ENCODE results near the gene RHBDF1. TPM values are rescaled to one million over a fixed set of nuclear protein-coding genes. Genes with fewer than 3 reads are reported as not detected.

RHBDF1 gene
- total RNA-seq, 1 experiment from 2014 or later, result 60.8 TPM

- ChIA-PET POLR2A (interaction anchor here (1.3 kb wide), 1 partner anchor 16 kb away, joined by 4 read pairs; the partner anchor contains the start of genes POLR3K and SNRNP25), CTCF (interaction anchor here (1.4 to 16.9 kb wide), 4 partner anchors 25 to 113 kb away, joined by 3 to 493 read pairs (median 7); no protein-coding TSS in a partner anchor)
- no peak overlapping the region for H3K4me3 Mint-ChIP-seq
- no peak for DNase-seq (ENCODE audit: low spot score)
- peaks cover 3% of the 10 kb centered on the region for H3K36me3 Mint-ChIP-seq
- H3K27ac Mint-ChIP-seq, result peak overlapping the region; percentile 45; the same call in 1 of the 2 replicates
- peaks cover 38% of the 10 kb centered on the region for H3K4me1 Mint-ChIP-seq
- no peaks in the 10 kb centered on the region for H3K27me3 Mint-ChIP-seq (ENCODE audit: low read depth)
- no peaks in the 10 kb centered on the region for H3K9me3 Mint-ChIP-seq
- ATAC-seq, result no peak
- no peak for TF ChIP-seq MXD4 (CRISPR knock-in tag; IDR thresholded peaks at IDR 0.05; ENCODE audit: borderline replicate concordance)
- no peak for TF ChIP-seq RELA (CRISPR knock-in tag; IDR thresholded peaks at IDR 0.05; ENCODE audit: borderline replicate concordance)
- TF ChIP-seq RORB (CRISPR knock-in tag; IDR thresholded peaks at IDR 0.05), result no peak
- no peak for TF ChIP-seq ELF4 (CRISPR knock-in tag; IDR thresholded peaks at IDR 0.05; ENCODE audit: low read depth)
- TF ChIP-seq, protein P1, sequence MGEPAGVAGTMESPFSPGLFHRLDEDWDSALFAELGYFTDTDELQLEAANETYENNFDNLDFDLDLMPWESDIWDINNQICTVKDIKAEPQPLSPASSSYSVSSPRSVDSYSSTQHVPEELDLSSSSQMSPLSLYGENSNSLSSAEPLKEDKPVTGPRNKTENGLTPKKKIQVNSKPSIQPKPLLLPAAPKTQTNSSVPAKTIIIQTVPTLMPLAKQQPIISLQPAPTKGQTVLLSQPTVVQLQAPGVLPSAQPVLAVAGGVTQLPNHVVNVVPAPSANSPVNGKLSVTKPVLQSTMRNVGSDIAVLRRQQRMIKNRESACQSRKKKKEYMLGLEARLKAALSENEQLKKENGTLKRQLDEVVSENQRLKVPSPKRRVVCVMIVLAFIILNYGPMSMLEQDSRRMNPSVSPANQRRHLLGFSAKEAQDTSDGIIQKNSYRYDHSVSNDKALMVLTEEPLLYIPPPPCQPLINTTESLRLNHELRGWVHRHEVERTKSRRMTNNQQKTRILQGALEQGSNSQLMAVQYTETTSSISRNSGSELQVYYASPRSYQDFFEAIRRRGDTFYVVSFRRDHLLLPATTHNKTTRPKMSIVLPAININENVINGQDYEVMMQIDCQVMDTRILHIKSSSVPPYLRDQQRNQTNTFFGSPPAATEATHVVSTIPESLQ (CRISPR knock-in tag; IDR thresholded peaks at IDR 0.05), result no peak
- no peak for TF ChIP-seq GTF2I (CRISPR knock-in tag; conservative IDR thresholded peaks at IDR 0.05)
- TF ChIP-seq, protein P2, sequence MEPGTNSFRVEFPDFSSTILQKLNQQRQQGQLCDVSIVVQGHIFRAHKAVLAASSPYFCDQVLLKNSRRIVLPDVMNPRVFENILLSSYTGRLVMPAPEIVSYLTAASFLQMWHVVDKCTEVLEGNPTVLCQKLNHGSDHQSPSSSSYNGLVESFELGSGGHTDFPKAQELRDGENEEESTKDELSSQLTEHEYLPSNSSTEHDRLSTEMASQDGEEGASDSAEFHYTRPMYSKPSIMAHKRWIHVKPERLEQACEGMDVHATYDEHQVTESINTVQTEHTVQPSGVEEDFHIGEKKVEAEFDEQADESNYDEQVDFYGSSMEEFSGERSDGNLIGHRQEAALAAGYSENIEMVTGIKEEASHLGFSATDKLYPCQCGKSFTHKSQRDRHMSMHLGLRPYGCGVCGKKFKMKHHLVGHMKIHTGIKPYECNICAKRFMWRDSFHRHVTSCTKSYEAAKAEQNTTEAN (CRISPR knock-in tag; IDR thresholded peaks at IDR 0.05), result no peak
- no peak for TF ChIP-seq ZNF121 (CRISPR knock-in tag; IDR thresholded peaks at IDR 0.05)
- TF ChIP-seq GRHL2 (CRISPR knock-in tag; IDR thresholded peaks at IDR 0.05; ENCODE audit: insufficient replicate concordance, severe bottlenecking), result no peak
- no peak for TF ChIP-seq ZNF396 (CRISPR knock-in tag; IDR thresholded peaks at IDR 0.05; ENCODE audit: borderline replicate concordance)
- TF ChIP-seq, protein P3, sequence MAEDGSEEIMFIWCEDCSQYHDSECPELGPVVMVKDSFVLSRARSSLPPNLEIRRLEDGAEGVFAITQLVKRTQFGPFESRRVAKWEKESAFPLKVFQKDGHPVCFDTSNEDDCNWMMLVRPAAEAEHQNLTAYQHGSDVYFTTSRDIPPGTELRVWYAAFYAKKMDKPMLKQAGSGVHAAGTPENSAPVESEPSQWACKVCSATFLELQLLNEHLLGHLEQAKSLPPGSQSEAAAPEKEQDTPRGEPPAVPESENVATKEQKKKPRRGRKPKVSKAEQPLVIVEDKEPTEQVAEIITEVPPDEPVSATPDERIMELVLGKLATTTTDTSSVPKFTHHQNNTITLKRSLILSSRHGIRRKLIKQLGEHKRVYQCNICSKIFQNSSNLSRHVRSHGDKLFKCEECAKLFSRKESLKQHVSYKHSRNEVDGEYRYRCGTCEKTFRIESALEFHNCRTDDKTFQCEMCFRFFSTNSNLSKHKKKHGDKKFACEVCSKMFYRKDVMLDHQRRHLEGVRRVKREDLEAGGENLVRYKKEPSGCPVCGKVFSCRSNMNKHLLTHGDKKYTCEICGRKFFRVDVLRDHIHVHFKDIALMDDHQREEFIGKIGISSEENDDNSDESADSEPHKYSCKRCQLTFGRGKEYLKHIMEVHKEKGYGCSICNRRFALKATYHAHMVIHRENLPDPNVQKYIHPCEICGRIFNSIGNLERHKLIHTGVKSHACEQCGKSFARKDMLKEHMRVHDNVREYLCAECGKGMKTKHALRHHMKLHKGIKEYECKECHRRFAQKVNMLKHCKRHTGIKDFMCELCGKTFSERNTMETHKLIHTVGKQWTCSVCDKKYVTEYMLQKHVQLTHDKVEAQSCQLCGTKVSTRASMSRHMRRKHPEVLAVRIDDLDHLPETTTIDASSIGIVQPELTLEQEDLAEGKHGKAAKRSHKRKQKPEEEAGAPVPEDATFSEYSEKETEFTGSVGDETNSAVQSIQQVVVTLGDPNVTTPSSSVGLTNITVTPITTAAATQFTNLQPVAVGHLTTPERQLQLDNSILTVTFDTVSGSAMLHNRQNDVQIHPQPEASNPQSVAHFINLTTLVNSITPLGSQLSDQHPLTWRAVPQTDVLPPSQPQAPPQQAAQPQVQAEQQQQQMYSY (CRISPR knock-in tag; IDR thresholded peaks at IDR 0.05), result no peak
- TF ChIP-seq ZNF232 (CRISPR knock-in tag; IDR thresholded peaks at IDR 0.05), result no peak
- no peak for TF ChIP-seq NR3C1 (CRISPR knock-in tag; conservative IDR thresholded peaks at IDR 0.05; ENCODE audit: low read depth)
- TF ChIP-seq ZNF138 (CRISPR knock-in tag; conservative IDR thresholded peaks at IDR 0.05), result no peak
Measured at GRCh38 chr16:69181-69580, 3.2 kb downstream of the RHBDF1 start.

GRCh38 chr16:67884-68789 lies 4.3 kb downstream of the RHBDF1 start:
- CTCF ChIA-PET, result interaction anchor here (0.6 to 16.9 kb wide), 10 partner anchors 7 to 178 kb away, joined by 3 to 493 read pairs (median 8); partner anchors contain the start of gene POLR3K
- DNase-seq (ENCODE audit: low spot score), result no peak
- H3K9me3 Mint-ChIP-seq, result no peaks in the 10 kb centered on the region
- H3K36me3 Mint-ChIP-seq, result peaks cover 6% of the 10 kb centered on the region
- POLR2A ChIA-PET, result interaction anchor here (1.3 kb wide), 1 partner anchor 15 kb away, joined by 4 read pairs; the partner anchor contains the start of genes POLR3K and SNRNP25
- H3K27me3 Mint-ChIP-seq (ENCODE audit: low read depth), result no peaks in the 10 kb centered on the region
- H3K4me3 Mint-ChIP-seq, result no peak overlapping the region
- ATAC-seq, result no peak
- H3K27ac Mint-ChIP-seq, result peak overlapping the region; percentile 87
- peaks cover 29% of the 10 kb centered on the region for H3K4me1 Mint-ChIP-seq
- TF ChIP-seq HMGXB4 (CRISPR knock-in tag; IDR thresholded peaks at IDR 0.05) (no peak), ZNF423 (CRISPR knock-in tag; IDR thresholded peaks at IDR 0.05) (no peak), ZNF317 (CRISPR knock-in tag; IDR thresholded peaks at IDR 0.05; ENCODE audit: borderline replicate concordance, low read depth) (no peak), CREM (CRISPR knock-in tag; IDR thresholded peaks at IDR 0.05) (no peak), GTF2I (CRISPR knock-in tag; conservative IDR thresholded peaks at IDR 0.05) (no peak), GABPB1 (CRISPR knock-in tag; IDR thresholded peaks at IDR 0.05) (no peak), MXD4 (CRISPR knock-in tag; IDR thresholded peaks at IDR 0.05; ENCODE audit: borderline replicate concordance) (no peak)
- TF ChIP-seq, protein P4, sequence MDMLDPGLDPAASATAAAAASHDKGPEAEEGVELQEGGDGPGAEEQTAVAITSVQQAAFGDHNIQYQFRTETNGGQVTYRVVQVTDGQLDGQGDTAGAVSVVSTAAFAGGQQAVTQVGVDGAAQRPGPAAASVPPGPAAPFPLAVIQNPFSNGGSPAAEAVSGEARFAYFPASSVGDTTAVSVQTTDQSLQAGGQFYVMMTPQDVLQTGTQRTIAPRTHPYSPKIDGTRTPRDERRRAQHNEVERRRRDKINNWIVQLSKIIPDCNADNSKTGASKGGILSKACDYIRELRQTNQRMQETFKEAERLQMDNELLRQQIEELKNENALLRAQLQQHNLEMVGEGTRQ (CRISPR knock-in tag; IDR thresholded peaks at IDR 0.05), result no peak
- TF ChIP-seq, protein P5, sequence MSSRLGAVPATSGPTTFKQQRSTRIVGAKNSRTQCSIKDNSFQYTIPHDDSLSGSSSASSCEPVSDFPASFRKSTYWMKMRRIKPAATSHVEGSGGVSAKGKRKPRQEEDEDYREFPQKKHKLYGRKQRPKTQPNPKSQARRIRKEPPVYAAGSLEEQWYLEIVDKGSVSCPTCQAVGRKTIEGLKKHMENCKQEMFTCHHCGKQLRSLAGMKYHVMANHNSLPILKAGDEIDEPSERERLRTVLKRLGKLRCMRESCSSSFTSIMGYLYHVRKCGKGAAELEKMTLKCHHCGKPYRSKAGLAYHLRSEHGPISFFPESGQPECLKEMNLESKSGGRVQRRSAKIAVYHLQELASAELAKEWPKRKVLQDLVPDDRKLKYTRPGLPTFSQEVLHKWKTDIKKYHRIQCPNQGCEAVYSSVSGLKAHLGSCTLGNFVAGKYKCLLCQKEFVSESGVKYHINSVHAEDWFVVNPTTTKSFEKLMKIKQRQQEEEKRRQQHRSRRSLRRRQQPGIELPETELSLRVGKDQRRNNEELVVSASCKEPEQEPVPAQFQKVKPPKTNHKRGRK (CRISPR knock-in tag; IDR thresholded peaks at IDR 0.05; ENCODE audit: borderline replicate concordance), result no peak

Data from WTC11 (cell line).